ENCODE results near the gene TSC22D1.
"Not testable (repeated sequence)": the region's sequence is repeated elsewhere in the genome, so short reads cannot be mapped to it uniquely, and the experiment has no call there.

Gene TSC22D1

DNA sequence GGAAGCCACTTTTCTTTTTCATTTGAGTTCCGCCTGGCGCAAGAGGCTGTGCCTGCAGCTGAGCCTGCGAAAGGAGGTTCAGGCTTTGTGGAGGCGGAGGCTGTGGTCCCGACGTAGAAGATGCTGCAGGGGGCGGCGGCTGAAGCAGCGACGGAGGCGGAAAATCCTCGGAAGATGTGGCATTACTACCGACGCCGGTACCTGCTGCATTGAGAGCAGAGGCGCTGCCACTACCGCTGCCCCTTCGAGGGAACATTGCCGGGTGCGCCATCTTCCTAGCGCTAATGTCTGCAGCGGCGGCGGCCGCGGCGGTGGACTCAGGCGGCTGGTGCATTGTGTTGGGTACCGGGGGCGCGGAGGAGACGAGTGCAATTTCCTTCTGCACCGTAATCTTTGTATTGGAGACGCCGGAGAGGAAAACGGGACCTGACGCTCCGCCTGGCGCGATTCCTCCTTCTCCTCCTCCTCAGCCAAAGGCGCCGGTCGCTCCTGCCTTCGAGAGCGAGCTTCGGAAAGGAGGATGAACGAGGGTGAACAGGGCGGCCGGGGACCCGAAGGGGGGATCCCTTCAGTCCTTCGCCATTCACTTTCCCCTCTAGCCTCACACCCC, at the start of gene TSC22D1:
TSS of gene TSC22D1 (minus strand) at position 590 of the 610 bp plus-strand sequence. CDS start at position 334, 256 bp downstream.
- H3K27ac ChIP-seq = peak within 1 kb of the TSS; percentile 95

DNA sequence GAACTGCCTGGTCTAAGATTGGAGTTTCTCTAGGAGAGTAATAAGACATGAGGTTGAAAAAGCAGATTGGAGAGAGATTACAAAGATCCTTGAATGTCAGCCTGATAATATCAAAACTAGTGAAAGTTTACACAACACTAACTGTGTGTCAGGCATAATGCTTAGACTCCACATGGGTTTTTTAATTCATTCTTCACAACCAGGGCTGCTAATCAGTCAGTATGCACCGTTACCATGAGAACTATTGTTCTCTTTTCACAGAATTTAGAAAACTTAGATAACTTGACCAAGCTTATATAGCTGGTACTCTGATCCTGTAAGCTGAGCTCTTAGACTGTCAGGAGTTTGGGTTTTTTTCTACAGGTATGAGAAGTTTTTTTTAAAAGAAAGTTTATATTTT, 46.6 kb upstream of the TSC22D1 start:
- Histone ChIP-seq H4K20me1 (no peaks in the 10 kb centered on the region), H3K9me3 (no peaks in the 10 kb centered on the region), H3K4me1 (no peaks in the 10 kb centered on the region), H3K27me3 (no peaks in the 10 kb centered on the region), H3K4me3 (no peak overlapping the region), H3K36me3 (no peaks in the 10 kb centered on the region), H3K27ac (no peak overlapping the region), H3K4me2 (no peak overlapping the region), H3K9ac (no peak overlapping the region)
- no peak for TF ChIP-seq Cebpa-rat (IDR thresholded peaks at IDR 0.05)

More for the DNA sequence above, at the start of gene TSC22D1:
- H3K9ac ChIP-seq = peak within 1 kb of the TSS; percentile 89
- peaks cover 11% of the 10 kb centered on the region; the same call in 1 of the 2 replicates for H3K36me3 ChIP-seq
- peak within 1 kb of the TSS; percentile 97 for H3K4me3 ChIP-seq
- H3K9me3 ChIP-seq = no peaks in the 10 kb centered on the region
- H3K4me1 ChIP-seq = peaks cover 55% of the 10 kb centered on the region
- H3K4me2 ChIP-seq = peak within 1 kb of the TSS; percentile 93
- H3K27me3 ChIP-seq = no peaks in the 10 kb centered on the region
- H4K20me1 ChIP-seq = peaks cover 39% of the 10 kb centered on the region; the same call in 1 of the 2 replicates
- TF ChIP-seq Cebpa-rat (IDR thresholded peaks at IDR 0.05) = no peak

DNA sequence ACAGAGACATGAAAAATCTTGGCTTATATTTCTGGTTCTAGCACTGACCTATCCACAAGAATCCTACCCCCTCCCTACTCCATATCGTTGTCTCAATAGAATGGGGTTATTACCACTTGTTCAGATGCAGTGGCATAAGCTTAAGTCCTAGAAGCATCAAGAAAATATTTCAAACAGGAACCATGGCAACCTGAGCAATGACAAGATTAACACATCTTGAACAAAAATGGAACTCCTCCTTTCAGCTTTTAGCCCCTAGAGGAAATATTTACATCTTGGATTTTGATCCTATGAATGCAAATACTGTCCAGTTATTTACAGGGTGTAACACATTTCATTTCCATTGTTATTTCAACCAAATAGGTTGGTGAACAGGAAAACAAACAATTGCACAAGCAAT, 46.1 kb upstream of the TSC22D1 start:
- no peak for TF ChIP-seq Cebpa-rat (IDR thresholded peaks at IDR 0.05)

DNA sequence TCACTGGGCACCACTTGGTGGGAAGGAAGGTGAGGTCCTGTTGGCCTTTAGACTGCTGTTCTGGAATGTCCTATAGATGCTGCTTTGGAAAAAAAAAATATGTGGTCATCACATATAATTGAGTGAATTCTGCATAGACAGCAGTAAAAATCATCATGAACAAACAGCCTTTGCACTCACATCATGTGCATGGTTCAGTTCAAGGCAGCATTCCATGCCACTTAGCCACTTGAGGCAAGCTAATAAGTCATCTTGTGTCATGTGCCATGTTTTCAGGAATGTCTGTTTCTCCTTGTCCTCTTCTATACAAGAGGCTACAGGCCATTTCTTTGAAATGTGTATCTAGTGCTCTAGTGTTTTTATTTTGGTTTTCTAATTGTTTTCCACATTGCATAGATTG, 43.9 kb upstream of the TSC22D1 start:
- no peaks in the 10 kb centered on the region for H3K36me3 ChIP-seq
- TF ChIP-seq Cebpa-rat (IDR thresholded peaks at IDR 0.05) = no peak
- no peaks in the 10 kb centered on the region for H4K20me1 ChIP-seq
- no peak overlapping the region for H3K4me2 ChIP-seq
- H3K27ac ChIP-seq = no peak overlapping the region
- H3K9me3 ChIP-seq = no peaks in the 10 kb centered on the region
- H3K9ac ChIP-seq = no peak overlapping the region
- no peak overlapping the region for H3K4me3 ChIP-seq
- H3K4me1 ChIP-seq = no peaks in the 10 kb centered on the region
- H3K27me3 ChIP-seq = no peaks in the 10 kb centered on the region

More for the DNA sequence above, 46.1 kb upstream of the TSC22D1 start:
- no peaks in the 10 kb centered on the region for H3K4me1 ChIP-seq
- no peaks in the 10 kb centered on the region for H4K20me1 ChIP-seq
- H3K4me2 ChIP-seq = no peak overlapping the region
- H3K36me3 ChIP-seq = no peaks in the 10 kb centered on the region
- no peaks in the 10 kb centered on the region for H3K9me3 ChIP-seq
- H3K9ac ChIP-seq = no peak overlapping the region
- no peak overlapping the region for H3K4me3 ChIP-seq
- H3K27me3 ChIP-seq = no peaks in the 10 kb centered on the region
- no peak overlapping the region for H3K27ac ChIP-seq

DNA sequence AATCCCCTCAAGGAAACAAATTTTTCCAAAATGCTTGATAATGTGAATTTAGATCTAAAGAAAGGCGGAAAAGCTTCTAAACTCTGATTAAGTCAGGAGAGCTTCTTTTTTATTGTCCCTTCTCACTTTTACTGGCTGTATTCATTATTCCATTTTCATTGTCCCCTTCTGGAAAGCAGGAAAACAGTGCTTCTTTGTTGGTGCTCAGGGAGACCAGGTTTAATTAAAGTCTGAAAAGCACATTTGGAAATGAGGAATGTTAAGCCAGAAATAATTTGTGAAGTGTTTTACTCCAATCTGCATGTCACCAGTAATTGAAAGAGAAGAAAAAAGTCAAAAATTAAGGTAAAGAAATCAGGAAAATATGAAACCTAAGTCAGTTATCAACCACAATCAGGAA, 43.5 kb upstream of the TSC22D1 start:
- no peaks in the 10 kb centered on the region for H4K20me1 ChIP-seq
- no peak overlapping the region for H3K27ac ChIP-seq
- no peaks in the 10 kb centered on the region for H3K36me3 ChIP-seq
- no peak overlapping the region for H3K9ac ChIP-seq
- no peak overlapping the region for H3K4me3 ChIP-seq
- no peaks in the 10 kb centered on the region for H3K4me1 ChIP-seq
- H3K9me3 ChIP-seq = no peaks in the 10 kb centered on the region
- no peaks in the 10 kb centered on the region for H3K27me3 ChIP-seq
- no peak overlapping the region for H3K4me2 ChIP-seq
- no peak for TF ChIP-seq Cebpa-rat (IDR thresholded peaks at IDR 0.05)

DNA sequence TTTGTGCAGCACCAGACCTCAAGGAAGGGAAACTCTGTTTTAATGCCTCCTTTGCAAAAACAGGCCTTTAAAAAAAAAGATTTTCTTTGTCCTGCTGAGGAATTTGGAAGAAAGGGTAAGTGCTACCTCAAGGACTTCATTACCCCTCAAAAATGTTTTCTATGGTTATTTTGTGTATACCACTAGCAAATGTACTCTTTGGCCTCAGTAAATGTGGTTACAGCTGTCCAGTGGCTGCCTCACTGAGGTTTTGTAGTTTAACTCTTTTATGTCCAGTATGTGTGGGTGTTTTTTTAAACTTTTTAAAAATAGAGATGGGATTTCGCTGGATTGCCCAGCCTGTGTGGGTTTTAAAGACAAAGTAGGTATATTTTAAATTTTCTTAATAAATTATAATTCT, 42.2 kb upstream of the TSC22D1 start:
- Histone ChIP-seq H3K36me3 (no peaks in the 10 kb centered on the region), H3K27me3 (no peaks in the 10 kb centered on the region), H3K4me1 (no peaks in the 10 kb centered on the region), H4K20me1 (no peaks in the 10 kb centered on the region), H3K9me3 (no peaks in the 10 kb centered on the region), H3K9ac (no peak overlapping the region), H3K4me2 (no peak overlapping the region), H3K4me3 (no peak overlapping the region), H3K27ac (no peak overlapping the region)
- no peak for TF ChIP-seq Cebpa-rat (IDR thresholded peaks at IDR 0.05)

DNA sequence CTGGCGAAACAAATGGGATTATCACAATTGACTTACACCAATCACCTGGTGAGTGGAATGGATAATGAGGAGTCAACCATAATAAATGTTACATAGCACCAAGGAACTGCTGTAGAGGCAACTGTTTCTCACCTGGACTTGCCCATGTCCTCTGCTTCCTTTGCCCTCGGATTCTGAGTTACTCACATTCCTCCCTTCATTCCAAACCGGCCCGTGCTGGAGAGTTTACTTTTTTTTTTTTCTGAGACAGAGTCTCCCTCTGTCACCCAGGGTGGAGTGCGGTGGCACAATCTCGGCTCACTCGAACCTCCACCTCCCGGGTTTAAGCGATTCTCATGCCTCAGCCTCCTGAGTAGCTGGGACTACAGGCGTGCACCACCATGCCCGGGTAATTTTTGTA, 41.5 kb upstream of the TSC22D1 start:
- no peak overlapping the region for H3K4me2 ChIP-seq
- no peak overlapping the region for H3K27ac ChIP-seq
- no peak overlapping the region for H3K9ac ChIP-seq
- no peak for TF ChIP-seq Cebpa-rat (IDR thresholded peaks at IDR 0.05)
- no peaks in the 10 kb centered on the region for H3K9me3 ChIP-seq
- no peaks in the 10 kb centered on the region for H3K36me3 ChIP-seq
- no peaks in the 10 kb centered on the region for H3K27me3 ChIP-seq
- H4K20me1 ChIP-seq = no peaks in the 10 kb centered on the region
- no peak overlapping the region for H3K4me3 ChIP-seq
- H3K4me1 ChIP-seq = no peaks in the 10 kb centered on the region

DNA sequence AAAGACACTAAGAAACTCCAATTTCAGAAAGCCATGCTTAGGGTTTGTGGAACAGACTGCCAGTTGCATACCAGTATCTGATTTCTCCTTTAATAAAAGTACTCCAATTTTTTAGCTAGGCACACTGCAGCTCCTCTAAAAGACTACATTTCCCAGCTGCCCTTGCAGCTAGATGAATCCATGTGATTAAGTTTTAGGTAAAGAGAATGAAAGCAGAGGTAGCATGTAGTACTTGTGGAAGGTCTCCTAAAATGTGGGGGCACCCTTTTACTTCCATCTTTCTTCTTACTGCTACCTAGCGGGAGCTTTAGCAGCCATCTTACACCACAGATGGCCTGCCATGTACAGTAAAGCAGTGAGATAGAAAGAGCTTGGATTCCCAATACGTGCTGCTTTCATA, 33.0 kb upstream of the TSC22D1 start:
- no peak for TF ChIP-seq Cebpa-rat (IDR thresholded peaks at IDR 0.05)
- Histone ChIP-seq H3K36me3 (no peaks in the 10 kb centered on the region), H3K4me1 (no peaks in the 10 kb centered on the region), H3K9me3 (peaks cover 14% of the 10 kb centered on the region), H3K9ac (no peak overlapping the region), H3K27ac (no peak overlapping the region), H3K4me3 (no peak overlapping the region), H3K27me3 (no peaks in the 10 kb centered on the region), H3K4me2 (no peak overlapping the region), H4K20me1 (no peaks in the 10 kb centered on the region)

DNA sequence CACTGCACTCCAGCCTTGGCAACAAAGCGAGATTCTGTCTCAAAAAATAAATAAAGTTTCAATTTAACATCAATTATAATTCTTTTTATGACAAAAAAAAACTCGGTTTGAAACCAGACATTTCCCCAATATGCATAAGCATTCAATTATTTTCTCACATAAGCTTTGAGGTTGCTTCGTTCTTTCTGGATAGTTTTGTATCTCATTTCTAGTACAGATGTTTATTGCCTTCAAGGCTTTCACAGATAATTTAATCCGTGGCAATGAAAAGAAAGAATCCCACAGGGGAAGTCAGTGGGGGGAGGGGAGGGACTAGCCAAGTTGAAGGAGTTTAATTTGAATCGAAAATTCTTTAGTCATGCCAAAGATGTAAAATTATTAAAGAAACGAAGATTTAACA, 29.6 kb upstream of the TSC22D1 start:
- TF ChIP-seq Cebpa-rat (IDR thresholded peaks at IDR 0.05) = no peak
- Histone ChIP-seq H3K4me2 (no peak overlapping the region), H3K9ac (no peak overlapping the region), H3K9me3 (peaks cover 11% of the 10 kb centered on the region), H3K4me1 (no peaks in the 10 kb centered on the region), H3K27ac (no peak overlapping the region), H3K4me3 (no peak overlapping the region), H4K20me1 (no peaks in the 10 kb centered on the region), H3K36me3 (no peaks in the 10 kb centered on the region), H3K27me3 (no peaks in the 10 kb centered on the region)

DNA sequence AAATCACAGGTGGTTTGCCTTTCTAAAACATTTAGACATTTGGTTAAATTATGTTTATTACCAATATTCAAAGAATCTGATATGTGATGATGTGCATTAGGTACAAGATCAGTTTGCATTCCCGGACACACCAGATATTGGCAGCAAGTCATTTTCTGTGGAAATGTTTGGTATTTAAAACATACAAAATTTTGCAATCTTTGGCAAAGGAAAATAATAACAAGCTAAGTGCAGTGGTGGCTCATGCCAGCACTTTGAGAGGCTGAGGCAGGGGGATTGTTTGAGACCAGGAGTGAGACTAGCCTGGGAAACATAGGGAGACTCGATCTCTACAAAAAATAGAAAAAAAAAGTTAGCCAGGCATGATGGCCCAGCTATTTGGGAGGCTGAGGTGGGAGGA, 29.1 kb upstream of the TSC22D1 start:
- H3K4me2 ChIP-seq = no peak overlapping the region
- peaks cover 7% of the 10 kb centered on the region for H3K9me3 ChIP-seq
- no peaks in the 10 kb centered on the region for H3K4me1 ChIP-seq
- no peaks in the 10 kb centered on the region for H4K20me1 ChIP-seq
- H3K27me3 ChIP-seq = no peaks in the 10 kb centered on the region
- TF ChIP-seq Cebpa-rat (IDR thresholded peaks at IDR 0.05) = no peak
- H3K9ac ChIP-seq = no peak overlapping the region
- H3K4me3 ChIP-seq = no peak overlapping the region
- H3K36me3 ChIP-seq = no peaks in the 10 kb centered on the region
- no peak overlapping the region for H3K27ac ChIP-seq

DNA sequence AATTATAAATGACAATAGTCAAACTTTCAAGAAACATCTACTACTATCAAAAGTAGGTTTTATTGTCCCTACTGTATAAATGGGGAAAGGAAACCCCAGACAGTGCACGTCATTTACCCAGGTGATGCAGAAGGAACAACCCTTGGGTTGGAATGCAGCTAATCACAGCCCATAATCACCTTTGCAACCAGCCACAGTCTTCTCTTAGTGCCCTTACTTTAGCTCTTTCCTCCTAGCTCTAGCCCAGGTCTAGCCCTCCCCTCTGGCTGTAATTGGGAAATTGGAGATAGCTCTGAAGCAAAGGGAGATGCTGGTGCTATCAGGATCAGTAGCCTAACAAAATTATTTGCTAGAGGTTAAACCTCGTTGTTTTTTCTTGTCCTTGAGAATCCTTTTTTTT, 25.5 kb upstream of the TSC22D1 start:
- Histone ChIP-seq H3K9me3 (no peaks in the 10 kb centered on the region), H3K9ac (no peak overlapping the region), H3K27me3 (no peaks in the 10 kb centered on the region), H3K4me3 (no peak overlapping the region), H3K36me3 (no peaks in the 10 kb centered on the region), H3K4me1 (no peaks in the 10 kb centered on the region), H3K27ac (no peak overlapping the region), H3K4me2 (no peak overlapping the region), H4K20me1 (no peaks in the 10 kb centered on the region)
- no peak for TF ChIP-seq Cebpa-rat (IDR thresholded peaks at IDR 0.05)

DNA sequence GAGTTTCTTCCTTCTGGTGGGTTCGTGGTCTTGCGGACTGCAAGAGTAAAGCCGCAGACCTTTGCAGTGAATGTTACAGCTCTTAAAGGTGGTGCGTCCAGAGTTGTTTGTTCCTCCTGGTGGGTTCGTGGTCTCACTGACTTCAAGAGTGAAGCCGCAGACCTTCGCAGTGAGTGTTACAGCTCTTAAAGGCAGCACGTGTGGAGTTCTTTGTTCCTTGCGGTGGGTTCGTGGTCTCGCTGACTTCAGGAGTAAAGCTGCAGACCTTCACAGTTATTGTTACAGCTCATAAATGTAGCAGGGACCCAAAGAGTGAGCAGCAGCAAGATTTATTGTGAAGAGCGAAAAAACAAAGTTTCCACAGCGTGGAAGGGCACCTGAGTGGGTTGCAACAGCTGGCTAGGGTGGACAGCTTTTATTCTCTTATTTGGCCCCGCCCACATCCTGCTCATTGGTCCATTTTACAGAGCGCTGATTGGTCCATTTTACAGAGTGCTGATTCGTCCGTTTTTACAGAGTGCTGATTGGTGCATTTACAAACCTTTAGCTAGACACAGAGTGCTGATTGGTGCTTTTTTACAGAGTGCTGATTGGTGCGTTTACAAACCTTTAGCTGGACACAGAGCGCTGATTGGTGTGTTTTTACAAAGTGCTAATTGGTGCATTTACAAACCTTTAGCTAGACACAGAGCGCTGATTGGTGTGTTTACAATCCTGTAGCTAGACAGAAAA, 17.9 kb upstream of the TSC22D1 start:
- H3K36me3 ChIP-seq, H3K9ac ChIP-seq, H3K4me1 ChIP-seq, H3K4me3 ChIP-seq, H3K27me3 ChIP-seq, H4K20me1 ChIP-seq, H3K27ac ChIP-seq: not testable (repeated sequence)
- Histone ChIP-seq H3K4me2 (peak overlapping the region; percentile 53), H3K9me3 (peaks cover 16% of the 10 kb centered on the region)

All from BLaER1 (cell line).